GOT3 (cell line): ENCODE data around the gene NOX1.
"Not testable (repeated sequence)": the region's sequence is repeated elsewhere in the genome, so short reads cannot be mapped to it uniquely, and the experiment has no call there.

Experiments used
- DNase-seq: peaks from one replicate; lab custom pipeline; 2025; ENCODE audit warnings: mixed read lengths; lab: John Stamatoyannopoulos, UW

The NOX1 gene

GRCh38 chrX:100819534-100819836 lies 54.7 kb downstream of the NOX1 start:
- DNase-seq: no peak

GRCh38 chrX:100817340-100817739 lies 56.8 kb downstream of the NOX1 start:
- DNase-seq: no peak

- no peak for DNase-seq
Observed at GRCh38 chrX:100812216-100813158, 61.7 kb downstream of the NOX1 start.

GRCh38 chrX:100808265-100808664 lies 65.9 kb downstream of the NOX1 start:
- not testable (repeated sequence) for DNase-seq

- no peak for DNase-seq
Observed at GRCh38 chrX:100804780-100805179, 69.4 kb downstream of the NOX1 start.

- DNase-seq: no peak
Observed at GRCh38 chrX:100802843-100803242, 71.3 kb downstream of the NOX1 start.

- DNase-seq: no peak
Observed at GRCh38 chrX:100798484-100799214, 75.5 kb downstream of the NOX1 start.

GRCh38 chrX:100797359-100797758 lies 76.8 kb downstream of the NOX1 start:
- no peak for DNase-seq

GRCh38 chrX:100796371-100796770 lies 77.8 kb downstream of the NOX1 start:
- DNase-seq: not testable (repeated sequence)
